Epithelial cell of proximal tubule (primary cell): ENCODE results near the gene AZGP1. TPM values are rescaled to one million over a fixed set of nuclear protein-coding genes. Genes with fewer than 3 reads are reported as not detected.
"Not testable (repeated sequence)": the region's sequence is repeated elsewhere in the genome, so short reads cannot be mapped to it uniquely, and the experiment has no call there.

Experiments used
- DNase-seq: peaks from one replicate; pipeline ENCODE4 v3.0.0-alpha.2; 2011; ENCODE audit warnings: low read depth
- H3K4me3 ChIP-seq: 2 replicates; pipeline ENCODE4 v1.5.1; 2011; ENCODE audit warnings: low read depth, mild to moderate bottlenecking, low read length
- total RNA-seq: library from RNA; depleted of rRNA; stranded (reverse); fragments of >200 nt; gene quantifications from 2 replicates; pipeline ENCODE4 v1.2.3, GENCODE V29; 2015
- TF ChIP-seq, protein P1 (sequence below): conservative IDR thresholded peaks from 2 replicates; pipeline ENCODE4 v1.5.1; 2012; ENCODE audit warnings: low read depth, mild to moderate bottlenecking, low read length

The AZGP1 gene
- total RNA-seq, 1 donor from 2014 or later: not detected

GRCh38 chr7:100011516-100011915 is 35.7 kb upstream of the AZGP1 start:
- no peak for DNase-seq
- TF ChIP-seq, protein P1, sequence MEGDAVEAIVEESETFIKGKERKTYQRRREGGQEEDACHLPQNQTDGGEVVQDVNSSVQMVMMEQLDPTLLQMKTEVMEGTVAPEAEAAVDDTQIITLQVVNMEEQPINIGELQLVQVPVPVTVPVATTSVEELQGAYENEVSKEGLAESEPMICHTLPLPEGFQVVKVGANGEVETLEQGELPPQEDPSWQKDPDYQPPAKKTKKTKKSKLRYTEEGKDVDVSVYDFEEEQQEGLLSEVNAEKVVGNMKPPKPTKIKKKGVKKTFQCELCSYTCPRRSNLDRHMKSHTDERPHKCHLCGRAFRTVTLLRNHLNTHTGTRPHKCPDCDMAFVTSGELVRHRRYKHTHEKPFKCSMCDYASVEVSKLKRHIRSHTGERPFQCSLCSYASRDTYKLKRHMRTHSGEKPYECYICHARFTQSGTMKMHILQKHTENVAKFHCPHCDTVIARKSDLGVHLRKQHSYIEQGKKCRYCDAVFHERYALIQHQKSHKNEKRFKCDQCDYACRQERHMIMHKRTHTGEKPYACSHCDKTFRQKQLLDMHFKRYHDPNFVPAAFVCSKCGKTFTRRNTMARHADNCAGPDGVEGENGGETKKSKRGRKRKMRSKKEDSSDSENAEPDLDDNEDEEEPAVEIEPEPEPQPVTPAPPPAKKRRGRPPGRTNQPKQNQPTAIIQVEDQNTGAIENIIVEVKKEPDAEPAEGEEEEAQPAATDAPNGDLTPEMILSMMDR: no peak

DNA sequence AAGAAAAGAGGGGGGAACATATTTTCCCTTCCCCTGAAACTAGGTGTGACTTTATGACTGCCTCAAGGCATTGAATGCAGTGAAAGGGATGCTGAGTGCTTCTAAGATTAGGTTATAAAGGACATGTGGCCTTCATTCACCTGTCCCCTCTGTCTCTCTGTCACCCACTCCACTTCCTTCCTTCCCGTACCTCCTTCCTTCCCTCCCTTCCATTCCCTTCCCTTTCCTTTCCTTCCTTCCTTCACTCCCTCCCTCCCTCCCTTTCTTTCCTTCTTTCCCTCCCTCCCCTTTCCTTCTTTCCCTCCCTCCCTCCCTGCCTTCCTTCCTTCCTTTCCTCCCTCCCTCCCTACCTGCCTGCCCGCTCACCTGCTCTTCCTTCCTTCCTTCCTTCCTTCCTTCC is 35.1 kb upstream of the AZGP1 start:
- TF ChIP-seq, protein P1: no peak
- H3K4me3 ChIP-seq: no peak overlapping the region
- no peak for DNase-seq

More at GRCh38 chr7:100011516-100011915, 35.7 kb upstream of the AZGP1 start:
- H3K4me3 ChIP-seq: no peak overlapping the region

- DNase-seq, H3K4me3 ChIP-seq: not testable (repeated sequence)
Observed at GRCh38 chr7:100009952-100010351, 34.1 kb upstream of the AZGP1 start.

GRCh38 chr7:100008525-100008924 is 32.7 kb upstream of the AZGP1 start:
- H3K4me3 ChIP-seq: no peak overlapping the region
- TF ChIP-seq, protein P1: no peak
- DNase-seq: no peak

GRCh38 chr7:100007887-100008286 is 32.1 kb upstream of the AZGP1 start:
- TF ChIP-seq, protein P1: no peak
- H3K4me3 ChIP-seq: no peak overlapping the region
- no peak for DNase-seq

DNA sequence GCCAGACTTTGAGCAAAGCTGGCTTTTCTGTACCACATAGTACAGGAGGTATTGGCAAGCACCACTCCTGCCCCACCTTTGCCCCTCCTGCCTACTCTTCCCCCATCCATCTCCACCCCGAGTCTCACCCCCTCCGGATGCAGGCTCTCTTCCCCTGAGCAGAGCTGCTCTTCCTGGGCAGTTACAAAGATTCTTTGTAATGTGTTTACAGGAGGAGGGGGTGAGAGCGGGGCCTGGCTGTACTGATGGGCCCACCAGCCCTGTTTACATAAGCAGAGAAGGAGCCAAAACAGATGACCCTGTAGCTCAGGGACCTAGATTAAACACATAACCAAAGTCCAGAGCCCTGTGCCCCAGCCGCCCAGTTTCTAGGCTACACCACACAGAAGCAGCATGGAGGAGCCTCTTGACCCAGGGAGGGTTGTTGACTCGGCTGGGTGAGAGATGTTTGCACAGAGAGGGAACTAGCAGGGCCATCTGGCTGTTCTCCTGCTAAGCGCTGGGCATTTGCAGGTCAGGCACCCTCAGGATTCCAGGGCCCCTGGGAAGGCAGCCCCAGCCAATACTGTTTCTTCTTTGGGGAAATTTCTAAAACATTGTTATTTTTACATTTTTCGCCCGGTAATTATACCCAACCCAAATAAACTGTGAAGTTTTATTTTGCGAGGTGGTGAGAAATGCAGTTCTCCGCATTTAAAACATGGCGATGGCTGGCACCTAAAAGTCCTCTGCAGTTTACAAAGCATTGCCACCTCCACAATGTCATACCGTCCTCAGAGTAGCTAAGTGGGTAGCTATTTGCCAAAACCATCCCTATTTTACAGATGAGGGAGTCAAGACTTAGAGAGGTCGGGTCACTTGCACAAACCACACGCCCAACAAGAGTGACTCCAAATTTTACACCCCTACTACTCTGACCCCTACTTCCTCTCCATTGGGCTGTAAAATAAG is 28.2 kb upstream of the AZGP1 start:
- TF ChIP-seq, protein P1: no peak
- H3K4me3 ChIP-seq: no peak overlapping the region
- DNase-seq: no peak

DNA sequence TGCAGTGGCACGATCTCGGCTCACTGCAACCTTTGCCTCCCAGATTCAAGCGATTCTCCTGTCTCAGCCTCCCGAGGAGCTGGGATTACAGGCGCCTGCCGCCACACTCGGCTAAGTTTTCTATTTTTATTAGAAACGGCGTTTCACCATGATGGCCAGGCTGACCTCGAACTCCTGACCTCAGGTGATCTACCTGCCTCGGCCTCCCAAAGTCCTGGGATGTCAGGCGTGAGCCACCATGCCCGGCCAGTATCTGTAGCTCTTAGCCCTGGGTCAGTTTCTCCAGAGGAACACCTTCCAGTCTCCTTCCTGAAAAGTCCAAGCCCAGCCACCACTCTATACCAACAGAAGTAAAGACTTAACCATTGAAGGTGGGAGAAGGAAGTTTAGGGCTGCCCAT is 24.4 kb upstream of the AZGP1 start:
- TF ChIP-seq, protein P1: no peak
- H3K4me3 ChIP-seq: no peak overlapping the region
- DNase-seq: no peak
